Esophagus muscularis mucosa (tissue), 3 donors: ENCODE measurements around the gene GJB1.

Source experiments
- CTCF ChIP-seq, 3 experiments: fragments of 200-600 bp in 2 of 3; fragments of 450-650 bp in 1 of 3; sonication (generic) in 2 of 3; IDR thresholded peaks; one replicate each; pipeline ENCODE4 v1.5.1; 2017 to 2019; ENCODE audit warnings: antibody characterized with exemption in 3 of 3, mild to moderate bottlenecking in 2 of 3, moderate library complexity in 1 of 3
- POLR2A ChIP-seq: fragments of 450-650 bp; IDR thresholded peaks from one replicate; pipeline ENCODE4 v1.6.1; 2017; ENCODE audit warnings: antibody characterized with exemption, moderate library complexity, mild to moderate bottlenecking, low read depth
- POLR2AphosphoS5 ChIP-seq, 2 donors: sonication (generic); formaldehyde crosslinking; IDR thresholded peaks; one replicate each; pipeline ENCODE4 v1.6.1; 2017; ENCODE audit warnings: antibody characterized with exemption in 2 of 2

- no peak for TF ChIP-seq CTCF (IDR thresholded peaks at IDR 0.05)
- TF ChIP-seq POLR2AphosphoS5 (IDR thresholded peaks at IDR 0.05): no peak
- TF ChIP-seq POLR2A: no peak
Observed at GRCh38 chrX:71174795-71175194, 48.2 kb upstream of the GJB1 start.
